WERI-Rb-1 (cell line): ENCODE results near the gene SLC6A18.
"Not testable (repeated sequence)": the region's sequence is repeated elsewhere in the genome, so short reads cannot be mapped to it uniquely, and the experiment has no call there.

Experiments used
- DNase-seq: peaks from one replicate; pipeline ENCODE4 v3.0.0-alpha.2; 2020
- H3K27ac ChIP-seq: fragments of 250-450 bp; sonication (Bioruptor Pico); 2 replicates; pipeline ENCODE4 v1.5.1; 2020; ENCODE audit warnings: mild to moderate bottlenecking, moderate library complexity
- H3K27me3 ChIP-seq: fragments of 250-450 bp; sonication (Bioruptor Pico); 2 replicates; pipeline ENCODE4 v1.5.1; 2021; ENCODE audit warnings: mild to moderate bottlenecking, low read depth, moderate library complexity; ENCODE audit not compliant: insufficient read depth, severe bottlenecking
- H3K36me3 ChIP-seq: fragments of 250-450 bp; sonication (Bioruptor Pico); 2 replicates; pipeline ENCODE4 v1.5.1; 2020; ENCODE audit warnings: mild to moderate bottlenecking, moderate library complexity
- H3K4me3 ChIP-seq: 2 replicates; pipeline ENCODE4 v1.5.1; 2011; ENCODE audit warnings: low read depth, mild to moderate bottlenecking, control low read depth, low read length
- H3K9me3 ChIP-seq: fragments of 250-450 bp; sonication (Bioruptor Pico); 2 replicates; pipeline ENCODE4 v1.5.1; 2021; ENCODE audit warnings: mild to moderate bottlenecking, moderate library complexity; ENCODE audit not compliant: severe bottlenecking
- CTCF ChIP-seq: IDR thresholded peaks from 2 replicates; pipeline ENCODE4 v1.5.1; 2011; ENCODE audit warnings: low read depth, mild to moderate bottlenecking, control low read depth, inconsistent platforms, low read length

Gene SLC6A18

GRCh38 chr5:1274471-1274870 is 49.3 kb downstream of the SLC6A18 start:
- no peak overlapping the region for H3K27ac ChIP-seq
- no peak for TF ChIP-seq CTCF

DNA sequence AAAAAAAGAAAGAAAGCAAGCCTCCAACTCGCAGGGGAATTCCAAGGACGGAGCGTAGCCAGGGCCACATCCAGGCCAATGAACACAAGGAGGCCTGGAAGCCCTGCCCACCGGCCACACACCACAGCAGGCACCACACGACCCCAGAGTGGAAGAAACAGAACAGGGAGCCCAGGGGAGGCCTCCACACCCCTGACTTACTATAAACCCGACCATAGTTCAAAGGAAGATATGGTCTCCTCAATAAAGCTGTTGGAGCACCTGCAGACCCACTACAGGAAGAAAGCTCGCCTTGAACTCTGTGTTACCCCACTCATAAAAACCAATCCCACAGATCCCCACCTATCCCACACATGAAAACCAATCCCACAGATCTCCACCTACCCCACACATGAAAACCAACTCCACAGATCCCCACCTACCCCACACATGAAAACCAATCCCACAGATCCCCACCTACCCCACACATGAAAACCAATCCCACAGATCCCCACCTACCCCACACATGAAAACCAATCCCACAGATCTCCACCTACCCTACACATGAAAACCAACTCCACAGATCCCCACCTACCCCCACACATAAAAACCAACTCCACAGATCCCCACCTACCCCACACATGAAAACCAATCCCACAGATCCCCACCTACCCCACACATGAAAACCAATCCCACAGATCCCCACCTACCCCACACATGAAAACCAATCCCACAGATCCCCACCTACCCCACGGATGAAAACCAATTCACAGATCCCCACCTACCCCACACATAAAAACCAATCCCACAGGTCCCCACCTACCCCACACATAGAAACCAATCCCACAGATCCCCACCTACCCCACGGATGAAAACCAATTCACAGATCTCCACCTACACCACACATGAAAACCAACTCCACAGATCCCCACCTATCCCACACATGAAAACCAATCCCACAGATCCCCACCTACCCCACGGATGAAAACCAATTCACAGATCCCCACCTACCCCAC is 50.5 kb downstream of the SLC6A18 start:
- not testable (repeated sequence) for H3K36me3 ChIP-seq, H3K27ac ChIP-seq, H3K4me3 ChIP-seq, H3K9me3 ChIP-seq, H3K27me3 ChIP-seq, DNase-seq

More at GRCh38 chr5:1274471-1274870, 49.3 kb downstream of the SLC6A18 start:
- Histone ChIP-seq H3K27me3 (no peaks in the 10 kb centered on the region), H3K36me3 (no peaks in the 10 kb centered on the region), H3K9me3 (no peaks in the 10 kb centered on the region), H3K4me3 (no peak overlapping the region)
- no peak for DNase-seq

GRCh38 chr5:1276930-1277329 is 51.7 kb downstream of the SLC6A18 start:
- no peaks in the 10 kb centered on the region for H3K36me3 ChIP-seq
- H3K27ac ChIP-seq = no peak overlapping the region
- no peaks in the 10 kb centered on the region for H3K9me3 ChIP-seq
- TF ChIP-seq CTCF = no peak
- DNase-seq = no peak
- no peaks in the 10 kb centered on the region for H3K27me3 ChIP-seq
- H3K4me3 ChIP-seq = no peak overlapping the region

DNA sequence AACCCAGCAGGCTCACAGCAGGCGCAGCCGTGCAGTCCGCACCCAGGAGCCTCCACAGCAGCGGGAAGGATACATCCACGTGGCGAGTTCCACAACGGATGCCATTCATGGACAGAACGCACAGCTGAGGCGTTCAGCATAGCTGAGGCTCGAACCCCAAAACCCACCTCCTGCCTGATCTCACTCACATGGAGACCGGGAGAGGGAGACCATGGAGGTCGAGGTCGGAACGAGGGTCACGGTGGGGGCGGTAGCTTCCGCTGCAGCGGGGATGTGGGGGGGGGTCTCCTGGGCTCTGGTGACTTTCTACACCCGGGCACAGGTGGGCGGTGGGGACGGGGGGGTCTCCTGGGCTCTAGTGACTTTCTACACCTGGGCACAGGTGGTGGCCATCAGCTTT is 52.1 kb downstream of the SLC6A18 start:
- no peaks in the 10 kb centered on the region for H3K27me3 ChIP-seq
- no peak for DNase-seq
- H3K9me3 ChIP-seq = no peaks in the 10 kb centered on the region
- H3K36me3 ChIP-seq = no peaks in the 10 kb centered on the region
- TF ChIP-seq CTCF = no peak
- no peak overlapping the region for H3K27ac ChIP-seq
- H3K4me3 ChIP-seq = no peak overlapping the region

DNA sequence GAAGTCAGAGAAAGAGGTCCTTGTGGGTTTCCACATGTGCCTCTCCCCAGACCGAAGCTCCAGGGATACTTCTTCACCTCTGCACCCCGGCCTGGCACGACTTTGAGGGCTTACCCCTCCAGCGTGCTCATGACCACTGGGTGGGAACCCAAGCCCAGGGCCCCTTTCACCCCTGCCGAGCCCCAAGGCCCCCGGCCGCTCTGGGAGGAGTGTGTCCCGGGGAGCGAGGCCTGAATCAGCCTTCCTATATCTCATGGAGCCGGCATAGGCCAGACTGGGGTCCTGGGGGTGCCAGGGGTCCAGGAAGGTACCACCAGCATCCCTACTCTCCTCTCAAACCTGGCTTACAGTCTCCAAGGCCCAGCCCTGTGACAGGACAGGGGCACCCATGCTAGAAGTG is 52.6 kb downstream of the SLC6A18 start:
- H3K27ac ChIP-seq = no peak overlapping the region
- no peak for TF ChIP-seq CTCF
- no peaks in the 10 kb centered on the region for H3K27me3 ChIP-seq
- no peak for DNase-seq
- H3K4me3 ChIP-seq = no peak overlapping the region
- H3K36me3 ChIP-seq = no peaks in the 10 kb centered on the region
- H3K9me3 ChIP-seq = no peaks in the 10 kb centered on the region

GRCh38 chr5:1278216-1278615 is 53.0 kb downstream of the SLC6A18 start:
- no peaks in the 10 kb centered on the region for H3K9me3 ChIP-seq
- DNase-seq = no peak
- no peak overlapping the region for H3K27ac ChIP-seq
- H3K36me3 ChIP-seq = no peaks in the 10 kb centered on the region
- H3K27me3 ChIP-seq = no peaks in the 10 kb centered on the region
- H3K4me3 ChIP-seq = no peak overlapping the region
- TF ChIP-seq CTCF = no peak
